Fibroblast of lung (primary cell): Measurements from ENCODE around the gene MAGEA12. TPM values are rescaled to one million over a fixed set of nuclear protein-coding genes. Genes with fewer than 3 reads are reported as not detected.
"Not testable (repeated sequence)": the region's sequence is repeated elsewhere in the genome, so short reads cannot be mapped to it uniquely, and the experiment has no call there.

Experiments
- DNase-seq, 2 donors: peaks; one replicate each; pipeline versions ENCODE4 v3.0.0 to v3.0.0-alpha.2; 2010; ENCODE audit warnings: low read depth in 2 of 2
- H2AFZ ChIP-seq: 2 replicates; pipeline ENCODE4 v1.5.1; 2012; ENCODE audit warnings: low read length, control low read depth, inconsistent platforms
- H3K27ac ChIP-seq: 2 replicates; pipeline ENCODE4 v1.5.1; 2011; ENCODE audit warnings: low read length, control low read depth; ENCODE audit not compliant: insufficient read depth
- H3K27me3 ChIP-seq: 2 replicates; pipeline ENCODE4 v1.5.1; 2011; ENCODE audit warnings: mild to moderate bottlenecking, low read length; ENCODE audit not compliant: control insufficient read depth, insufficient read depth
- H3K36me3 ChIP-seq: 2 replicates; pipeline ENCODE4 v1.5.1; 2011; ENCODE audit warnings: low read length; ENCODE audit not compliant: control insufficient read depth, insufficient read depth
- H3K4me1 ChIP-seq: 2 replicates; pipeline ENCODE4 v1.5.1; 2011; ENCODE audit warnings: low read length; ENCODE audit not compliant: control insufficient read depth, insufficient read depth; ENCODE audit errors: extremely low read depth
- H3K4me2 ChIP-seq: 2 replicates; pipeline ENCODE4 v1.5.1; 2011; ENCODE audit warnings: low read length, control low read depth; ENCODE audit not compliant: insufficient read depth; ENCODE audit errors: extremely low read depth
- H3K4me3 ChIP-seq, 4 experiments: fragments of 200-600 bp in 1 of 4; sonication (generic) in 1 of 4; replicated peaks in 1 of 4; 2 replicates each; pipeline ENCODE4 v1.5.1; 2011 to 2016; ENCODE audit warnings: low read length in 4 of 4, low read depth in 3 of 4, mild to moderate bottlenecking in 3 of 4, control low read depth in 2 of 4, inconsistent platforms in 1 of 4, mixed read lengths in 1 of 4; ENCODE audit not compliant: insufficient read depth in 1 of 4; ENCODE audit errors: control extremely low read depth in 1 of 4
- H3K79me2 ChIP-seq: 2 replicates; pipeline ENCODE4 v1.5.1; 2012; ENCODE audit warnings: mild to moderate bottlenecking, low read length, inconsistent platforms; ENCODE audit not compliant: control insufficient read depth, insufficient read depth
- H3K9ac ChIP-seq: 2 replicates; pipeline ENCODE4 v1.5.1; 2011; ENCODE audit warnings: mild to moderate bottlenecking, low read length, control low read depth; ENCODE audit not compliant: insufficient read depth
- H3K9me3 ChIP-seq: 2 replicates; pipeline ENCODE4 v1.5.1; 2012; ENCODE audit warnings: low read depth, low read length; ENCODE audit not compliant: control insufficient read depth, insufficient read depth
- H4K20me1 ChIP-seq: 2 replicates; pipeline ENCODE4 v1.5.1; 2011; ENCODE audit warnings: low read length; ENCODE audit not compliant: control insufficient read depth, insufficient read depth; ENCODE audit errors: extremely low read depth
- EZH2 ChIP-seq: IDR thresholded peaks from 2 replicates; pipeline ENCODE4 v1.5.1; 2012; ENCODE audit warnings: low read length, control low read depth, mild to moderate bottlenecking; ENCODE audit errors: missing control alignments
- polyA plus RNA-seq, 2 donors: library from polyadenylated mRNA; depleted of rRNA in 1 of 2; stranded (reverse) in 1 of 2; unstranded in 1 of 2; fragments of >200 nt; gene quantifications; 2 replicates each; pipeline ENCODE4 v1.2.1, GENCODE V29; 2011 to 2012; ENCODE audit warnings: missing spikeins in 1 of 2
- total RNA-seq: library from RNA; depleted of rRNA; stranded (reverse); fragments of >200 nt; gene quantifications from 2 replicates; pipeline ENCODE4 v1.2.1, GENCODE V29; 2014
- TF ChIP-seq, protein P1 (sequence below), 2 donors: IDR thresholded peaks in 1 of 2; conservative IDR thresholded peaks in 1 of 2; 1 replicate in 1 of 2; 2 replicates in 1 of 2; pipeline ENCODE4 v1.5.1; 2011 to 2012; ENCODE audit warnings: low read length in 2 of 2, control low read depth in 1 of 2, inconsistent platforms in 1 of 2, low read depth in 1 of 2, mild to moderate bottlenecking in 1 of 2

Gene MAGEA12
- total and polyA plus RNA-seq, 2 donors (not counting 1 experiment from before 2014, with no cell fraction given), result not detected

DNA sequence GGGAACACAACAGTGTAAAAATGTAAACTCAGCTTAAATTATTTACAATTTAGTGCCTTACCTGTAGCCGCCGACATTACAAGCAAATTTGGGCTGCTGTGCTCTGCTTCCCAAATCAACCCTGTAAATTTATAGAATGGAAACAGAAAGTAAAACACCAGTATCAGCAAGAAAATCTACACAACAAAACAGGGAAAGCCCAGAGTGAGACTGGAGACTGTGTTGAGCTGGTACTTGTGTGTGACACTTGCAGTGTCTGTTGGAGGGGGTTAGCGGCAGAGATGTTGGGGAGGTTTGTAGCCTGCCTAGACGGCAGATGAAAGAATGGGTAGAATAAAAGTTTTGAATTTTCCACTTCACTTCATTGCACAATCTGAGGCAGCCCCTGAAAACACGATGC, 20.4 kb upstream of the MAGEA12 start:
- not testable (repeated sequence) for H3K9me3 ChIP-seq, H3K27ac ChIP-seq, H3K4me2 ChIP-seq, DNase-seq, H3K4me1 ChIP-seq, H2AFZ ChIP-seq, H3K4me3 ChIP-seq, H4K20me1 ChIP-seq, H3K9ac ChIP-seq, H3K79me2 ChIP-seq, H3K36me3 ChIP-seq, H3K27me3 ChIP-seq

DNA sequence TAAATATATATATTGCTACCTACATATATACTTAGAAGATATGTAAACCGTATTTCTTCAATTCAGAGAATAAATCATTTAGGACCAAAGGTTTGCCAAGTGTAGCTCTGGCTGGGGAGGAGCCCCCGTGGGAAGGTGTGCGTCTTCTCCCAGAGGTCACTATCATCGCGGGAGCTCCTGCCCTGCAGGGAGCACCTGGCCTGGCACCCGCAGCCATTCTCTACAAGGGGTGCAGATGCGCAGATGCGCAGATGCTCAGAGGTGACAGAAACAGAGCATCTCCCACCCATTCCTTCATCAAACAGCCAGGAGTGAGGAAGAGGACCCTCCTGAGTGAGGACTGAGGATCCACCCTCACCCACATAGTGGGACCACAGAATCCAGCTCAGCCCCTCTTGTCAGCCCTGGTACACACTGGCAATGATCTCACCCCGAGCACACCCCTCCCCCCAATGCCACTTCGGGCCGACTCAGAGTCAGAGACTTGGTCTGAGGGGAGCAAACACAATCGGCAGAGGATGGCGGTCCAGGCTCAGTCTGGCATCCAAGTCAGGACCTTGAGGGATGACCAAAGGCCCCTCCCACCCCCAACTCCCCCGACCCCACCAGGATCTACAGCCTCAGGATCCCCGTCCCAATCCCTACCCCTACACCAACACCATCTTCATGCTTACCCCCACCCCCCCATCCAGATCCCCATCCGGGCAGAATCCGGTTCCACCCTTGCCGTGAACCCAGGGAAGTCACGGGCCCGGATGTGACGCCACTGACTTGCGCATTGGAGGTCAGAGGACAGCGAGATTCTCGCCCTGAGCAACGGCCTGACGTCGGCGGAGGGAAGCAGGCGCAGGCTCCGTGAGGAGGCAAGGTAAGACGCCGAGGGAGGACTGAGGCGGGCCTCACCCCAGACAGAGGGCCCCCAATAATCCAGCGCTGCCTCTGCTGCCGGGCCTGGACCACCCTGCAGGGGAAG, 19.5 kb upstream of the MAGEA12 start, which contains the start of gene MAGEA2B:
Gene MAGEA2B (plus strand): TSS at position 814 of the 973 bp plus-strand sequence. CDS start 2,479 bp downstream, outside the sequence.
- H3K4me3 ChIP-seq, H3K4me2 ChIP-seq, H3K27ac ChIP-seq, DNase-seq, H3K27me3 ChIP-seq, H3K79me2 ChIP-seq, H3K9ac ChIP-seq, H3K4me1 ChIP-seq, H4K20me1 ChIP-seq, H3K36me3 ChIP-seq, H2AFZ ChIP-seq, H3K9me3 ChIP-seq: not testable (repeated sequence)

DNA sequence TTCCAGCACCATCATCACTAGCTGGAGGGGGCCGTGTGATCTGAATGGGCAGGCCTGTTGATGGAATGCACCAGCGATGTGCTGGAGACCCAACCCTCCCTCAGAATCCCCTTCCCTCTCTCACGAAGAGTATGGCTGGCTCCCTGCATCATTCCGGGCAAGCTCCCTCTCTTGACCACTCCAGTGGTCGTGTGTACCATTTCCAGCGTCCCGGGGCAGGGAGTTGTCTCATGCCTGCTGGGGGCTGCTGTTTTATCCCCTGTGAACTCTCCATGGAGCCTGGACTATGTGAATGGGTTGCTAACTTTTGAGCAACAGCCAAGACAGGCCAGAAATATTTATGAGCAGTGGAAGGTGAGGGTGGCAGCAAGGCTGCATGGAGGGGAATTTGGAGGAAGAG, 8.1 kb upstream of the MAGEA12 start:
- Histone ChIP-seq H3K27ac (no peak overlapping the region), H3K4me2 (no peak overlapping the region), H3K36me3 (no peaks in the 10 kb centered on the region), H3K27me3 (no peaks in the 10 kb centered on the region), H3K4me3 (no peak overlapping the region), H2AFZ (no peak overlapping the region), H3K9ac (no peak overlapping the region), H4K20me1 (no peaks in the 10 kb centered on the region), H3K79me2 (no peaks in the 10 kb centered on the region), H3K9me3 (no peaks in the 10 kb centered on the region), H3K4me1 (no peaks in the 10 kb centered on the region)
- TF ChIP-seq, protein P1, sequence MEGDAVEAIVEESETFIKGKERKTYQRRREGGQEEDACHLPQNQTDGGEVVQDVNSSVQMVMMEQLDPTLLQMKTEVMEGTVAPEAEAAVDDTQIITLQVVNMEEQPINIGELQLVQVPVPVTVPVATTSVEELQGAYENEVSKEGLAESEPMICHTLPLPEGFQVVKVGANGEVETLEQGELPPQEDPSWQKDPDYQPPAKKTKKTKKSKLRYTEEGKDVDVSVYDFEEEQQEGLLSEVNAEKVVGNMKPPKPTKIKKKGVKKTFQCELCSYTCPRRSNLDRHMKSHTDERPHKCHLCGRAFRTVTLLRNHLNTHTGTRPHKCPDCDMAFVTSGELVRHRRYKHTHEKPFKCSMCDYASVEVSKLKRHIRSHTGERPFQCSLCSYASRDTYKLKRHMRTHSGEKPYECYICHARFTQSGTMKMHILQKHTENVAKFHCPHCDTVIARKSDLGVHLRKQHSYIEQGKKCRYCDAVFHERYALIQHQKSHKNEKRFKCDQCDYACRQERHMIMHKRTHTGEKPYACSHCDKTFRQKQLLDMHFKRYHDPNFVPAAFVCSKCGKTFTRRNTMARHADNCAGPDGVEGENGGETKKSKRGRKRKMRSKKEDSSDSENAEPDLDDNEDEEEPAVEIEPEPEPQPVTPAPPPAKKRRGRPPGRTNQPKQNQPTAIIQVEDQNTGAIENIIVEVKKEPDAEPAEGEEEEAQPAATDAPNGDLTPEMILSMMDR (conservative IDR thresholded peaks at IDR 0.05 in 1 of 2, IDR thresholded peaks at IDR 0.05 in 1 of 2; ENCODE audit: low read depth in 1 of 2, low read length in 2 of 2), result no peak
- no peak for TF ChIP-seq EZH2
- DNase-seq, result no peak

DNA sequence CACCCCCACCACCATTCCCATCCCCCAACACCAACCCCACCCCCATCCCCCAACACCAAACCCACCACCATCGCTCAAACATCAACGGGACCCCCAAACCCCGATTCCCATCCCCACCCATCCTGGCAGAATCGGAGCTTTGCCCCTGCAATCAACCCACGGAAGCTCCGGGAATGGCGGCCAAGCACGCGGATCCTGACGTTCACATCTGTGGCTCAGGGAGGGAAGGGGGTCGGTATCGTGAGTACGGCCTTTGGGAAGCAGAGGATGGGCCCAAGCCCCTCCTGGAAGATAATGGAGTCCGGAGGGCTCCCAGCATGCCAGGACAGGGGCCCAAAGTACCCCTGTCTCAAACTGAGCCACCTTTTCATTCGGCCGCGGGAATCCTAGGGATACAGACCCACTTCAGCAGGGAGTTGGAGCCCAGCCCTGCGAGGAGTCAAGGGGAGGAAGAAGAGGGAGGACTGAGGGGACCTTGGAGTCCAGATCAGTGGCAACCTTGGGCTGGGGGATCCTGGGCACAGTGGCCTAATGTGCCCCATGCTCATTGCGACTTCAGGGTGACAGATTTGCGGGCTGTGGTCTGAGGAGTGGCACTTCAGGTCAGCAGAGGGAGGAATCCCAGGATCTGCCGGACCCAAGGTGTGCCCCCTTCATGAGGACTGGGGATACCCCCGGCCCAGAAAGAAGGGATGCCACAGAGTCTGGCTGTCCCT, 744 bp downstream of the MAGEA12 start:
- not testable (repeated sequence) for DNase-seq, H2AFZ ChIP-seq, H3K36me3 ChIP-seq, H4K20me1 ChIP-seq, H3K4me2 ChIP-seq, H3K27ac ChIP-seq, H3K9ac ChIP-seq, H3K4me3 ChIP-seq, H3K79me2 ChIP-seq, H3K9me3 ChIP-seq, H3K4me1 ChIP-seq, H3K27me3 ChIP-seq
